ES-I3 (cell line): Measurements from ENCODE around the gene SOWAHC.
A peak's percentile ranks its signal among the peaks of the same experiment; 100 is the strongest.
"Not testable (repeated sequence)": the region's sequence is repeated elsewhere in the genome, so short reads cannot be mapped to it uniquely, and the experiment has no call there.

Experiments
- H3K36me3 ChIP-seq: 2 replicates; pipeline ENCODE4 v1.6.1; 2013; ENCODE audit warnings: mild to moderate bottlenecking, low read length, control low read depth, moderate library complexity; ENCODE audit not compliant: insufficient read depth
- H3K4me1 ChIP-seq: 2 replicates; pipeline ENCODE4 v1.6.1; 2013; ENCODE audit warnings: mild to moderate bottlenecking, control low read depth, low read length; ENCODE audit not compliant: insufficient read depth
- H3K9ac ChIP-seq: 2 replicates; pipeline ENCODE4 v1.6.1; 2013; ENCODE audit warnings: low read depth, mild to moderate bottlenecking, low read length, moderate library complexity
- H3K9me3 ChIP-seq: 2 replicates; pipeline ENCODE4 v1.6.1; 2013; ENCODE audit warnings: mild to moderate bottlenecking, low read length, moderate library complexity; ENCODE audit not compliant: control insufficient read depth, insufficient read depth

The SOWAHC gene

GRCh38 chr2:109607766-109608165, 6.4 kb upstream of the SOWAHC start:
- Histone ChIP-seq H3K9ac (no peak overlapping the region), H3K9me3 (no peaks in the 10 kb centered on the region), H3K4me1 (peaks cover 52% of the 10 kb centered on the region), H3K36me3 (no peaks in the 10 kb centered on the region)

- H3K36me3 ChIP-seq = no peaks in the 10 kb centered on the region
- H3K9ac ChIP-seq = no peak overlapping the region; the same call in 1 of the 2 replicates
- H3K9me3 ChIP-seq = no peaks in the 10 kb centered on the region
- peaks cover 51% of the 10 kb centered on the region for H3K4me1 ChIP-seq
Observed at GRCh38 chr2:109609352-109610024, 4.7 kb upstream of the SOWAHC start.

GRCh38 chr2:109611467-109612095, 2.6 kb upstream of the SOWAHC start:
- Histone ChIP-seq H3K9me3 (no peaks in the 10 kb centered on the region), H3K4me1 (peaks cover 40% of the 10 kb centered on the region), H3K9ac (peak overlapping the region; percentile 98; the same call in 1 of the 2 replicates), H3K36me3 (no peaks in the 10 kb centered on the region)

GRCh38 chr2:109613081-109613921, 863 bp upstream of the SOWAHC start:
- H3K36me3 ChIP-seq = no peaks in the 10 kb centered on the region
- no peaks in the 10 kb centered on the region for H3K9me3 ChIP-seq
- H3K4me1 ChIP-seq = peaks cover 24% of the 10 kb centered on the region
- peak overlapping the region; percentile 98 for H3K9ac ChIP-seq

GRCh38 chr2:109614715-109615636, 812 bp downstream of the SOWAHC start:
- Histone ChIP-seq H3K9ac (peak overlapping the region; percentile 98), H3K9me3 (no peaks in the 10 kb centered on the region), H3K4me1 (0 out of 2 replicates have a peak, but pooled peaks cover 10% of the 10 kb centered on the region), H3K36me3 (no peaks in the 10 kb centered on the region)

GRCh38 chr2:109615637-109616144, 1.5 kb downstream of the SOWAHC start:
- no peaks in the 10 kb centered on the region for H3K9me3 ChIP-seq
- peak overlapping the region; percentile 98 for H3K9ac ChIP-seq
- 0 out of 2 replicates have a peak, but pooled peaks cover 10% of the 10 kb centered on the region for H3K4me1 ChIP-seq
- no peaks in the 10 kb centered on the region for H3K36me3 ChIP-seq

- Histone ChIP-seq H3K36me3 (no peaks in the 10 kb centered on the region), H3K9ac (peak overlapping the region; percentile 98; the same call in 1 of the 2 replicates), H3K4me1 (0 out of 2 replicates have a peak, but pooled peaks cover 6% of the 10 kb centered on the region), H3K9me3 (no peaks in the 10 kb centered on the region)
Observed at GRCh38 chr2:109616184-109616583, 2.0 kb downstream of the SOWAHC start.

- Histone ChIP-seq H3K9me3 (no peaks in the 10 kb centered on the region), H3K36me3 (no peaks in the 10 kb centered on the region), H3K4me1 (no peaks in the 10 kb centered on the region), H3K9ac (no peak overlapping the region)
Observed at GRCh38 chr2:109619032-109619615, 5.0 kb downstream of the SOWAHC start.

GRCh38 chr2:109623297-109623696, 9.1 kb downstream of the SOWAHC start:
- Histone ChIP-seq H3K4me1 (no peaks in the 10 kb centered on the region), H3K36me3 (no peaks in the 10 kb centered on the region), H3K9ac (no peak overlapping the region), H3K9me3 (no peaks in the 10 kb centered on the region)

- H3K9me3 ChIP-seq = no peaks in the 10 kb centered on the region
- H3K9ac ChIP-seq = no peak overlapping the region
- H3K4me1 ChIP-seq = no peaks in the 10 kb centered on the region
- H3K36me3 ChIP-seq = no peaks in the 10 kb centered on the region
Observed at GRCh38 chr2:109623923-109624322, 9.8 kb downstream of the SOWAHC start.

GRCh38 chr2:109624339-109624738, 10.2 kb downstream of the SOWAHC start:
- H3K9me3 ChIP-seq = no peaks in the 10 kb centered on the region
- H3K4me1 ChIP-seq = no peaks in the 10 kb centered on the region
- no peak overlapping the region for H3K9ac ChIP-seq
- no peaks in the 10 kb centered on the region for H3K36me3 ChIP-seq

GRCh38 chr2:109628321-109628720, 14.2 kb downstream of the SOWAHC start:
- H3K9me3 ChIP-seq, H3K9ac ChIP-seq, H3K36me3 ChIP-seq, H3K4me1 ChIP-seq: not testable (repeated sequence)

GRCh38 chr2:109629867-109630266, 15.7 kb downstream of the SOWAHC start:
- H3K9ac ChIP-seq = no peak overlapping the region
- H3K9me3 ChIP-seq = no peaks in the 10 kb centered on the region
- H3K4me1 ChIP-seq = no peaks in the 10 kb centered on the region
- no peaks in the 10 kb centered on the region for H3K36me3 ChIP-seq
